Activated CD4-positive, alpha-beta T cell treated with anti-CD3 and anti-CD28 coated beads, Interleukin-2, amount 50 U/mL, for 1 hour (primary cell): ENCODE measurements around the gene HYAL3.

Experiments used
- DNase-seq: peaks from one replicate; pipeline ENCODE4 v3.0.0-alpha.2; 2020

Gene HYAL3

DNA sequence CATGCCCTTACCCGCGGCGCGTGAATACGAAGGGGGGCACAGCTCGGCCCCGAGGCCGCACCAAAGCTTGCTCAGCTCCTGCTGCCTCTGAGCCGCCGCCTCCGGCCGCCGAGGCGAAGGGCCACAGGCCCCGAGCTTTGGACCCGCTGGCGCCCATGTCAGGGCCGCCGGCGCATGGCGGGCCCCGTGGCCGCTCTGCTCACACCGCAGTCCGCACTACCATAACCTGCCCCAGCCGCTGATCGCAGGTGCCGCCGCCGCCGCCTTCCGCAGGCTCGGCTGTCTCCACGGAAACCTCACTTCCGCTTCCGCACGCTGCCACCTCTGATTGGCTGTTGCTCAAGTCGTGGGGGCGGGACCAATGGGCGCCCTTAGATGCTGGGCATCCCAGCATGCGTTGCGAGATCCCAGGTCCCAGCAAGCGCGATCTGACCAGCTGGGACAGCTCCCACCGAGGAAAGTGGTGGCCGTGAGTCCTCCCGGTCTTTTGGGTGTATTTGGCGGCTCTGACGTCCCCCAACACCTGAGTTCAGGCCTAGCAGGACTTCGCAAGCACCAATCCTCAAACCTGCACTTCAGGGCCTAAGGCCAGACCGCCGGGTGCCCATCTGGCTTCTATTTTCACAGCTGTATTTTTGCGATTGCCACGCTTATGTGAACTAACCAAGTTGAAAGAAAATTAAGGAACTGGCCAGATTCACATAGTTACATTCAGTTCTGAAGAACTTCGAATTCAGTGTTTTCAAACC lies 28.9 kb upstream of the HYAL3 start, which contains the start of gene TUSC2:
Gene TUSC2, minus strand, starts transcription at position 281 of the 749 bp plus-strand sequence. Its CDS starts 124 bp downstream, at position 157.
- peak; percentile 93 for DNase-seq

GRCh38 chr3:50327129-50327528 lies 27.9 kb upstream of the HYAL3 start:
- no peak for DNase-seq

DNA sequence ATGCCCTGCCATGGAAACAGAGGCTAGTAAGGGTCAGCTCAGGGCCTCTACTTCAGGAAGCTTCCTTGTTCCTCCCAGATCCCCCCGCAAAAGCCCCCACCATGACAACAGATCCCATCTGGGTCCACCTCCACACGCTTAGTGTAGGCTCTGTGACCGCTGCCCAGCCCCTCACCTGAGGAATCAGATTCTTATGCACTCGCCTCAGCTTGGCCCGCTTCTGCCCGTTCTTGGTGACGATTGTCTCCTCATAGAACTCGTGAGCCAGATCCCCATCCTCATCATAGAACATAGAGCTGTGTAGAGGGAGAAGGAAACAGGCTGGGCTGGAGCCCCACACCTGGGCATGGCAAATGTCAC lies 27.0 kb upstream of the HYAL3 start:
- no peak for DNase-seq

DNA sequence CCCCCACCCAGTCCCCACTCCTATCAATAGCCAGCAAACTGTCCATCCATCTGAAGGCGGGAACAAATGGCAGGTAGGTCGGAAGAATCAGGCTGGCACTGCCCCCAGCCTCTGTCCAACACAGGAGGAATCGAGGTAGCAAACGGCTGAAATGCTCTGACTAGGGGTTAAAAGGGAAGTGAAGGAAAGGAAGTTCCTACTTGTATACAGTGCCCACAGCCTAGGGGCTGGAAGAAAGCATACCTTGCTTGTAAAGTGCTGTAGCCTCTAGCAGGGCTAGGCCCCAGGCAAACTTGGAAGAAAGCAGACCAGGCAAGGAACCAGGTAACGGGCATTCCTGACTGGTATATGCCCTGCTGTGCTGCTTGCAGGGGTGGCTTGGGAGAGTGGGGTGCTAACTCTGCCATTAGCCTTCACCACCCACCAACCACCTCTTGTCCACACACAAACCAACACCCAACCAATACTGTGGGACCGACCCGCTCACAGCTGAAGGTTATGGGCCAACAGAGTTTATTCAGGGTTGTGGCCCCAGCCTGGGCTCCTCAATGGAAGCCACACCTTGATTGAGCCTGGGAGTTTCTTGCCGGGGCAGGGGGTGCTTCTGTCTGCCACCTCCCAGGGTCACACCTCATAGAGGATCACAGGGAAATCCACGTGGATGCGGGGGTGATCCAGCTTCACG lies 26.4 kb upstream of the HYAL3 start:
- DNase-seq: no peak

DNA sequence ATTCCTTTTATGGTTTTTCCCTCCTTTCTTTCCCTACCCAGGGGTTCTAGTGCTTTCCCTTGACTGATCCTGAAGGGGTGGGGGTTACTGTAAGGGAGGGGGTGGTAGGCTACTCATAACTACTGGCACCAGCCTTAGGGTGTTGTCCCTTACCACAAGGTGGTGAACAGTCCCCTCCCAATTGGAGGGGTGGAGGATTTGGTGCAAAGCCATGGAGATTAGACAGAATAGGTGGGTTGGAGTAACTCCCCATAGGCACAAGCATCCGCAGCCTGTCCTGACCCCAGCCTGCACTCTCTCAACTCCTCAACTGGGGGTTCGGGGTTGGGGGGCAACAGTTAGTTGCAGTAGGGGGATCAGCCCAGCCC lies 25.9 kb upstream of the HYAL3 start:
- DNase-seq: no peak

GRCh38 chr3:50324351-50325112 lies 25.3 kb upstream of the HYAL3 start:
- DNase-seq: peak; percentile 65

DNA sequence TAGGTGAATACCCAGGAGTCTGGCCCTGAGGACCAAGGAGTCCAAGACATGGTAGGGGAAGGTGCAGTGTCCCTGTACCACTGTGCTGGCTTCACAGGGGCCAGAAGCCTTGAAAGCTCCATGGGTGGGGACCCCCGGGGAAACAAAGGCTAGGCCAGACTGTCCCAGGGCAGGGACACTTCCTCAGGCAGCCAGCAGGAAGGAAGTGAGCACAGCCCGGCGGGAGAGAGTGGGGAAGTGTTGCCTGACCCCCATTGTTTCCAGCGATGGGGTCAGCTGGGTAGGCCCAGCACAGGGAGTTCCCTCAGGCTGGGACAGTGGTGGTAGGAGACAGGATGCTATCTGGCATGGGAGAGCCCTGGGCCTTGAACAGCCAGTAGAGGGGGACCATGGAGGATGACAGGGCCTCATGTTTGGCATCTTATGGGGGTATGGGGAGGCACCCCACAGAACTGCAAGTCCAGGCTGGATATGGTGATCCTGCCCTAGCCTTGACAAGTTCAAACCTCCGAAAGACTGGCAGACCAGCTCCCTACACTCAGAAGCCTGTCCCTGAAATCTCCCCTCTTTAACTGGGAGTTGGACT lies 24.5 kb upstream of the HYAL3 start:
- DNase-seq: no peak

- DNase-seq: no peak
Observed at GRCh38 chr3:50323092-50323600, 23.9 kb upstream of the HYAL3 start.

DNA sequence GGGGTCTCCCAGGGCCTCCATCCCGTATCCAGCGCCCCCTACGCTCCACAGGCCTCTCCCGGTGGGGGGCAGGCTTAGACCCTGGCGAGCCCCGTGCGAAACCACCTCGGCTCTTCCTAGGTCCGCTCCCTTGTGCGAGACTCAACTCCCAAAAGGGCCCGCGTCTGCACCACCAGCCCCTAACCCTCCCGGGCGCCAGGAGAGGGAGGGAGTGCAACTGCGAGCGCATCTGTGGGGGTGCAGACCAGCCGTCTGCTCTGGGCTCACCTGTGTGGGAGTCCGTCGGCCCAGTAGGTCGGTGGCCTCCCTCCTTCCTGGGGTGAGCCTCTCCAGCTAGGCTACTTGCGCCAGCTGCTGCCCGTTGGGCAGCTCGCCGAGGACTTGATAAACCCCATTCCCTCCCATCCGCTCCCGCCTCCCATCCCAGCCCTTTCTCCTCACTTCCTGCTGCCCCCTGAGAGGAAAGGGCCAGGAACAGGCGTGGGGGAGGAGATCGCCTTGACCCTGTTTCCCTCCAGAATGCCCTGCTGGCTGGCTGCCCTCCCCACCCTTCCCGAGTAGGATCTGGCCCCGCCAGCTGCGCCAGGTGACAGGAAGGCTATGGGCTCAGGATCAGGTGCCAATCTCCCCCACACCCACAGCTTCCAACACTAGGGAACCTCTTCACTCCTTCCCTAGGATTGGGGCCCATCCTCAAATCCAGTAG lies 23.3 kb upstream of the HYAL3 start, which contains the start of gene HYAL2:
Gene HYAL2, minus strand, starts transcription at position 360 of the 706 bp plus-strand sequence. CDS start 2,256 bp downstream, outside the sequence.
- no peak for DNase-seq

- DNase-seq: no peak
Observed at GRCh38 chr3:50322115-50322385, 22.8 kb upstream of the HYAL3 start.

GRCh38 chr3:50321336-50322114 lies 22.3 kb upstream of the HYAL3 start:
- peak; percentile 78 for DNase-seq

DNA sequence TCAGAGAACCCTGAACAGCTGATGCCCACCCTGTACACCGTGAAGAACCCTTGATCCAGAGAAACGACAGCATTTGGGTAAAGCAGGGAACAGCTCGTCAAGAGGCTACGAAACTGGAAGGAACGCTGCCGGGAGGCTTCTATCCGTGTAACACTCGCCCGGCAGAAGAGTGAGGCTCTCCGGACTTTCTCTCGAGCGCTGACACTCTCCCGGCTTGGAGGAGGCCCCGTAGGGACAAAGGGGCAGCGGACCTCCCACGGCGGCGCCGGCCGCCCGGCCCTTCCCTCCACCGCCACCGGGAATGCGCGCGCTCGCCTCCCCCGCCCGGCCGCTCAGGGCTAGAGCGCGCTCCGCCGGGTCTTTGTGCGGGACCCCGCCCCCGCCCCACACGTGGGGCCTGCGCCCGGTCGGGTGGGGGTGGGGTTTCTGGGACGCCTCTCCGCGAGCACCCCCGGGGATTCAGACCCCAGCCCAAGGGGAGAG lies 21.7 kb upstream of the HYAL3 start:
- DNase-seq: no peak

GRCh38 chr3:50319894-50320625 lies 20.9 kb upstream of the HYAL3 start:
- DNase-seq: no peak

- DNase-seq: no peak
Observed at GRCh38 chr3:50319181-50319893, 20.1 kb upstream of the HYAL3 start.

GRCh38 chr3:50318615-50319014 lies 19.4 kb upstream of the HYAL3 start:
- DNase-seq: no peak

GRCh38 chr3:50318163-50318562 lies 19.0 kb upstream of the HYAL3 start:
- no peak for DNase-seq

DNA sequence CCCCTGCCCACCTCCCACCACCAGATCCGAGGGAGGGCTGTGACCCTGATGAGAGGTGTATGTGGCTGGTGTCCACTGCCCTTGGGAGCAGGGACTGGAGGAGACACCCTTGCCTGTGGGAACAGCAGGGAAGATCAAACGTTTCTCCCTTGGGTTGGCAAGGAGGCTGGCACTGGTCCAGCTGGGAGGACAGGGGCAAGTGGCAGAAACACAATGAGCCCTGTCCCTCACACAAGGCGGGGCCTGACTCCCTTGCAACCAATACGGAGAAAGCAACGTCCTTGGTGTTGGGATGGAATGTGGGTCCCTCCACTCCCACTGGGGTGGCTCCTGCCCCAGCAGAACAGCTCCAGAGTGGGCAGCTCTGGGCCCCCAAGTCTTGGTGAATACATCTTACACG lies 18.1 kb upstream of the HYAL3 start:
- no peak for DNase-seq

DNA sequence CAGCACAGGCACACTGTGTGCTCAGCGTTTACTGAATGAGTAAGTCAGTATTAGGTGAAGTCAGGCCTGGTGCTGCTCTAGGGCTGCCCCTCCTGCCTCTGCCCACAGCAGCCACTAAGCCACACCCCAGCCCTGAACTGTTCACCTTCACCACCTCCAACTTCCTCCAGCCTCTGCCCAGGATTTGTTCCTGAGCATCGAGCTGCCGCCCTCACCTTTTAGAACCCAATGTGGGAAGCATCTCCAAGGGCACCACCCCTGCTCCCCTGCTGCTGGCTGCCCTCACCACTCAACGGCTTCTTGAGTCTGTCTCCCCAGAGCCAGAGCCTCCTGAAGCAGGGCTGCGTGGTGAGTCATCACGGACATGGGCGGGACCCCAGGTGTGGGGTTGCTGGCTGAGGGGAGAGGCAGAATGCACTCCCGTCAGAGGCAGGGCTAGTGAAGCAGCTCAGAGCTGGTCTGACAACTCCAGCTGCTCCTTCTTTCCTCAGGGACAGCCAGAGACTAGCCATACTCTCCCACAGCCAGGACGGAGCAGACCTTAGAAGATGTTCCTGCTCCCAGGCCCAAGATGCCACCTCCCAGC lies 17.5 kb upstream of the HYAL3 start:
- DNase-seq: peak; percentile 73

GRCh38 chr3:50314816-50315215 lies 15.6 kb upstream of the HYAL3 start:
- DNase-seq: no peak

DNA sequence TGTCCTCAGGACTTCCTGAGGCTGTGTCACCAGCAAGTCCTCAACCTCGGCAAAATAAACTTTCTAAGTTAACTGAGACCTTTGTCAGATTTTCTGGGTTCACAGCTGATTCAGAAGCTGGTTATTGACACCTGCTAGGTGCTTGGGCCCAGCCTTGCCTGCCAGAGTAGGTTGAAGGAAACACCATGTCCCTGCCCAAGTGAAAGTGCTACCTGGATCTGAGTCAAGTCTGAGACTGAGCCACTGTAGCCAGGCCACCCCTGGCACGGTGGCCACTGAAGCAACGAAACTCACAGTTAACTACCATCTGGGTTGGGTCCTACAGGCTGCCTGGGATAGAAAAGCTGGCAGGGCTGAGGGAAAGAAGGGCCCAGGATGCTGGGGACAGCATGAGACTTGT lies 15.1 kb upstream of the HYAL3 start:
- no peak for DNase-seq
